Measurements from ENCODE around the gene SLC38A3. TPM values are rescaled to one million over a fixed set of nuclear protein-coding genes. Genes with fewer than 3 reads are reported as not detected.
A peak's percentile ranks its signal among the peaks of the same experiment; 100 is the strongest.

SLC38A3 gene
- total and polyA plus RNA-seq, 2 of the 8 experiments (the other 6 are each of a cell fraction or from before 2014, with no cell fraction given) = 1.2 to 3.7 TPM

DNA sequence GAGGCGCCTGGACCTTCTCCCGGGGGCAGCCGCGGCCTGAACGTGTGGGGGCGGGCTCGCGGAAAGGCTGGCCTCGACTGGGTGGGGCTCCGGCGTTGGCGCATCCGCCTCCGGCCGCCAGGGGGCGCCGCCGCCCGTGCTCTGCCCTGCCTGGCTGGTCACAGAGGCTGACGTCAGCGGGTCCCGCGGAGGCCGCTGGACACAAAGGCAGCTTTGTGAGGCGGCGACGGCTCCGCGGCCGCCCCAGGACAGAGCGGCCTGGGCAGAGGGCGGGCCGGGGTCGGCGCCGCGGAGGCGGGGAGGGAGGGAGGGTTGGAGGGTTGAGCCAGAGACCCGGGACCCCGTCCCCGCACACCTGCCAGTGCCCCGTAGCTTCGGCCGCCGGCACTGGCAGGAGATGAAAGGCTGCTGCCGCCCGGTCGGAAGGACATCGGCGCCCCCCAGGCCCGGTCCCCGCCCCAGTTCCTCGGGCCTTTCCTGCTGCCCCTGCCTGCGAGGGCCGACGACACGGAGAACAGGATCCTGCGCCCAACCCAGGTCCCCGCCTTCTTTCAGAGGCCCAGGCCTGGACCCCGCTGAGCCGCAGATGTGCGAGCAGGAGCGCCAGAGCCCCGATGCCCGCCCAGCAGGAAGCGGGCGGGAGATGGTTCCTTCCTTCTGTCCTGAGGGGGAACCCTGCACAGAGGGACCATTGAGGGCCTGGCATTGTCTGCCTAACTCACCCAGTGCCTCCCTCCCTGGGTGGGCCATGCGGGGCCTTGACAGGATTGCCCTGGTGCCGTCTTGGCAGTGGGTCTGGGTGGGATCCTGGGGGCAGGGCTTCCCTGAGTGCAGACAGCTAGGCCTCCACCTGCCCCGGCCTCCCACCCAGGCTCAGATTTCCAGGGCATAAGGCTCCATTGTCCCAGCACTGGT lies 55.2 kb downstream of the SLC38A3 start (continued):
- TF ChIP-seq KDM4A (IDR thresholded peaks at IDR 0.05; ENCODE audit: low read depth, low read length, severe bottlenecking) (peak; percentile 29), CHD1 (IDR thresholded peaks at IDR 0.05; ENCODE audit: low read depth, low read length) (no peak)

All from H1 (cell line).